OCI-LY7 (cell line): ENCODE results near the gene RAB40C. TPM values are rescaled to one million over a fixed set of nuclear protein-coding genes. Genes with fewer than 3 reads are reported as not detected.

Experiments
- BruUV-seq: library from RNA; stranded (reverse); fragments of 400-500 nt; replicated peaks from 2 replicates; lab custom pipeline; 2021; lab: Mats Ljungman, UMichigan
- CTCF ChIA-PET: fragments of 300-600 bp; sonication (Branson Sonifier 250); formaldehyde crosslinking; loops from one replicate; lab custom pipeline; 2022; ENCODE audit warnings: antibody characterized with exemption; ENCODE audit not compliant: unreplicated experiment; lab: Charles Lee
- POLR2A ChIA-PET: fragments of 300-600 bp; sonication (Branson Sonifier 250); formaldehyde crosslinking; loops from one replicate; lab custom pipeline; 2022; ENCODE audit warnings: antibody characterized with exemption; lab: Charles Lee
- DNase-seq: peaks from one replicate; pipeline ENCODE4 v3.0.0-alpha.2; 2015; ENCODE audit warnings: low spot score
- H2AFZ ChIP-seq: fragments of 200-600 bp; sonication (generic), shearing (Covaris generic); 2 replicates; pipeline ENCODE4 v1.6.1; 2014; ENCODE audit warnings: mild to moderate bottlenecking, antibody characterized with exemption, low read length, moderate library complexity
- H3K27ac ChIP-seq: fragments of 200-600 bp; sonication (generic); 2 replicates; pipeline ENCODE4 v1.5.1; 2014; ENCODE audit warnings: mixed run types, low read depth, mild to moderate bottlenecking, moderate library complexity, low read length, inconsistent platforms; ENCODE audit not compliant: poor library complexity, severe bottlenecking
- H3K36me3 ChIP-seq: fragments of 200-600 bp; sonication (generic); 2 replicates; pipeline ENCODE4 v1.6.1; 2014; ENCODE audit warnings: mild to moderate bottlenecking, antibody characterized with exemption, low read length, moderate library complexity, mixed read lengths; ENCODE audit not compliant: insufficient read depth
- H3K4me1 ChIP-seq: fragments of 200-600 bp; sonication (generic); 2 replicates; pipeline ENCODE4 v1.5.1; 2014; ENCODE audit warnings: mild to moderate bottlenecking, low read length; ENCODE audit not compliant: insufficient read depth, poor library complexity, severe bottlenecking
- H3K4me2 ChIP-seq: fragments of 200-600 bp; sonication (generic); 2 replicates; pipeline ENCODE4 v1.6.1; 2014; ENCODE audit warnings: mild to moderate bottlenecking, low read length
- H3K4me3 ChIP-seq: fragments of 200-600 bp; sonication (generic); 2 replicates; pipeline ENCODE4 v1.5.1; 2014; ENCODE audit warnings: mild to moderate bottlenecking, low read depth, low read length; ENCODE audit not compliant: poor library complexity, severe bottlenecking
- H3K79me2 ChIP-seq: fragments of 200-600 bp; sonication (generic); 2 replicates; pipeline ENCODE4 v1.6.1; 2016; ENCODE audit warnings: low read depth, mild to moderate bottlenecking, low read length, moderate library complexity, mixed read lengths; ENCODE audit not compliant: insufficient read depth
- H3K9me2 ChIP-seq: fragments of 200-600 bp; sonication (generic); 2 replicates; pipeline ENCODE4 v1.6.1; 2016; ENCODE audit warnings: mild to moderate bottlenecking, low read length, mixed read lengths; ENCODE audit not compliant: insufficient read depth
- H3K9me3 ChIP-seq: fragments of 200-600 bp; sonication (generic); 2 replicates; pipeline ENCODE4 v1.6.1; 2014; ENCODE audit warnings: mild to moderate bottlenecking, mixed run types, low read length, mixed read lengths
- H4K20me1 ChIP-seq: fragments of 200-600 bp; sonication (generic); 2 replicates; pipeline ENCODE4 v1.6.1; 2014; ENCODE audit warnings: mild to moderate bottlenecking, antibody characterized with exemption, low read length, moderate library complexity, mixed read lengths; ENCODE audit not compliant: insufficient read depth
- EZH2phosphoT487 ChIP-seq: fragments of 200-600 bp; sonication (generic); IDR thresholded peaks from 2 replicates; pipeline ENCODE4 v1.6.1; 2018; ENCODE audit warnings: low read depth, borderline replicate concordance, mild to moderate bottlenecking, mixed run types, antibody characterized with exemption, low read length, moderate library complexity, mixed read lengths
- intact Hi-C: fragments of 100-400 bp; cut with micrococcal nuclease; formaldehyde crosslinking; loops from one replicate; pipeline ENCODE4 v1.10.0; 2022; ENCODE audit not compliant: unreplicated experiment
- total RNA-seq, 2 experiments: library from RNA; depleted of rRNA in 1 of 2; stranded (reverse); fragments of >200 nt in 1 of 2; shearing (Covaris generic) in 1 of 2; gene quantifications; 2 replicates each; pipeline ENCODE4 v1.2.3, GENCODE V29; 2014 to 2022
- TF ChIP-seq, protein P1 (sequence below): fragments of 200-600 bp; sonication (generic); conservative IDR thresholded peaks from 2 replicates; pipeline ENCODE4 v1.5.1; 2014; ENCODE audit warnings: mild to moderate bottlenecking, antibody characterized with exemption, low read length, moderate library complexity, mixed read lengths

RAB40C gene
- total RNA-seq, 2 experiments from 2014 or later, result 19.3 to 20.9 TPM

DNA sequence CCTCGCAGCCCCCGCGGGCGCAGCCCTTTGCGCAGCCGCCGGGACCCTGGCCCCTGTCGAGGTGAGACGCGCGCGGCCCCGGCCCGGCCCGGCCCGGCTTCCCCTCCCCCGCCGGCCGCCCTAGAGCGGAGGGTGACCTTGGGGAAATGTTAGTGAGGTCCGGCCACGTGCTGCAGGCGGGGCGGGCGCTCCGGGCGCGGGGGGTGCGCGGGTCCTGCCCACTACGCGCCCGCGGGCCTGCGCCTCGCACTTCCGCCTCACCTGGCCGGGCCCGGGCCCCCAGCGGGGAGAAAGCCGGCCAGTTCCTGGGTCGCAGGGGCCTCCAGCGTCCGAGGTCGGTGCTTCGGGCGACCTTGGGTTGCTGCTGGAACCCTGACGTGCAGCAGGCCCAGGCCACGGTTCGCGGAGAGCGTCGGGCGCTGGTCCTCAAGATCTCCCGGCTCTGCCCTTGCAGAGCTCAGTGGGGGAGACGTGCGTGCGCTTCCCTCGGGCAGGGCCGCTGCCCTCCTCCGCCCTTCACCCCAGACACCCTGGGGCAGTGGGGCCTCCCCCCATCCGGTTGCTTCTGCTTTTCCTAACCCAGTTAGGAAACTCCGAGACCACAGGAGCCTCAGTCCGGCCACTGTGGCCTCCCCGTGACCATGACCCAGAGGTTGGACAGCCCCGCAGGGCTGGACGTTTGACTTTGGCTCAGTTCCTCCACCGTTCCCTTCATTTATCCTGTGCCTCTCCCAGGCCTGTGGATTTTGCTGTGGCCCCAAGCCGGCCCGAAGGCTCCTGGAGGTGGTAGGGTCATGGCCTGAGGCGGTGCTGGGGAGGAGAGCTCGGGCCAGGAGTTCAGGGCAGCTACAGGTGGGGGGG is 52.6 kb downstream of the RAB40C start:
- Histone ChIP-seq H3K36me3 (no peaks in the 10 kb centered on the region; the same call in 1 of the 2 replicates), H2AFZ (peak overlapping the region; percentile 74), H4K20me1 (no peaks in the 10 kb centered on the region), H3K79me2 (no peaks in the 10 kb centered on the region; the same call in 1 of the 2 replicates), H3K9me3 (no peaks in the 10 kb centered on the region), H3K4me3 (peak overlapping the region; percentile 78), H3K27ac (peak overlapping the region; percentile 40), H3K9me2 (no peaks in the 10 kb centered on the region), H3K4me1 (peaks cover 45% of the 10 kb centered on the region), H3K4me2 (peak overlapping the region; percentile 89)
- peak; percentile 60 for DNase-seq
- CTCF ChIA-PET, result no interaction called here
- no peak for TF ChIP-seq EZH2phosphoT487
- TF ChIP-seq, protein P1, sequence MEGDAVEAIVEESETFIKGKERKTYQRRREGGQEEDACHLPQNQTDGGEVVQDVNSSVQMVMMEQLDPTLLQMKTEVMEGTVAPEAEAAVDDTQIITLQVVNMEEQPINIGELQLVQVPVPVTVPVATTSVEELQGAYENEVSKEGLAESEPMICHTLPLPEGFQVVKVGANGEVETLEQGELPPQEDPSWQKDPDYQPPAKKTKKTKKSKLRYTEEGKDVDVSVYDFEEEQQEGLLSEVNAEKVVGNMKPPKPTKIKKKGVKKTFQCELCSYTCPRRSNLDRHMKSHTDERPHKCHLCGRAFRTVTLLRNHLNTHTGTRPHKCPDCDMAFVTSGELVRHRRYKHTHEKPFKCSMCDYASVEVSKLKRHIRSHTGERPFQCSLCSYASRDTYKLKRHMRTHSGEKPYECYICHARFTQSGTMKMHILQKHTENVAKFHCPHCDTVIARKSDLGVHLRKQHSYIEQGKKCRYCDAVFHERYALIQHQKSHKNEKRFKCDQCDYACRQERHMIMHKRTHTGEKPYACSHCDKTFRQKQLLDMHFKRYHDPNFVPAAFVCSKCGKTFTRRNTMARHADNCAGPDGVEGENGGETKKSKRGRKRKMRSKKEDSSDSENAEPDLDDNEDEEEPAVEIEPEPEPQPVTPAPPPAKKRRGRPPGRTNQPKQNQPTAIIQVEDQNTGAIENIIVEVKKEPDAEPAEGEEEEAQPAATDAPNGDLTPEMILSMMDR, result no peak
- POLR2A ChIA-PET, result no interaction called here
- BruUV-seq, result no TSS peak
- intact Hi-C loops, result no loop called here

DNA sequence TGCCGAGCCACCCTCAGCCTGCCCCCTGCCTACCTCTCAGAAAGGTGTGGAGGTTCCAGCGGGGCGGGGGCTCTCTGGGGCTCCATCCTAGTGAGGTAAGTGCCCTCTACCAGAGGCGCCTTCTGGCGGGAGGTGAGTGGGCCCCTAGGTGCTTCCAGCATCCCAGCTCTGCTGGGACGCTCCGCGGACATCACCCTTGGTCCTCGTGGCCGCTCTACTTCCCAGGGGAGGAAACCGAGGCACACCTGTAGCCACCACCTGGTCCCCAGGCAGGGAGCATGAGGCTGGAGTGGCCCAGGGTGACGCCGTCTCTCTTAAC is 53.1 kb downstream of the RAB40C start:
- H3K4me3 ChIP-seq, result peak overlapping the region; percentile 78
- TF ChIP-seq EZH2phosphoT487, result no peak
- TF ChIP-seq, protein P1, result no peak
- POLR2A ChIA-PET, result no interaction called here

DNA sequence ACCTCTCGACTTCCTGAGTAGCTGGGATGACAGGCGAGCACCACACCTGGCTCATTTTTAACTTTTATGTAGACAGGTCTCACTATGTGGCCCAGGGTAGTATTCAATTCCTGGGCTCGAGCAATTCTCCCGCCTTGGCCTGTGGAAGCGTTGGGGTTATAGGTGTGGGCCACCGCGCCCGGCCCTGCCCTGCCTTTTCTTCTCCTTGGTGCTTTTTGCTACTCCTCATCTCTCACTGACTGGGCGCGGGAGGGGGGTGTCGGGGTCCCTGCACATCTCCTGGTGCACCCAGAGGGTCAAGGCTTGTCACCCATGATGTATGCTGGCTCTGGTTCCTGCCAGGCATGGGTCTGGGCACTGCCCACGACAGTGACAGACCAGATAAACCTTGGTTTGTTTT is 54.7 kb downstream of the RAB40C start:
- H3K4me1 ChIP-seq, result peaks cover 35% of the 10 kb centered on the region
- no peak for DNase-seq
- H3K4me3 ChIP-seq, result no peak overlapping the region
- TF ChIP-seq, protein P1, result no peak
- TF ChIP-seq EZH2phosphoT487, result no peak
- H2AFZ ChIP-seq, result no peak overlapping the region
- no peaks in the 10 kb centered on the region; the same call in 1 of the 2 replicates for H3K36me3 ChIP-seq
- no peak overlapping the region for H3K4me2 ChIP-seq
- H3K27ac ChIP-seq, result no peak overlapping the region
- no peaks in the 10 kb centered on the region for H4K20me1 ChIP-seq
- BruUV-seq, result no TSS peak
- H3K9me3 ChIP-seq, result no peaks in the 10 kb centered on the region
- CTCF ChIA-PET, result no interaction called here
- no peaks in the 10 kb centered on the region; the same call in 1 of the 2 replicates for H3K79me2 ChIP-seq
- POLR2A ChIA-PET, result no interaction called here
- intact Hi-C loops, result no loop called here
- H3K9me2 ChIP-seq, result no peaks in the 10 kb centered on the region

More for the DNA sequence above, 53.1 kb downstream of the RAB40C start:
- CTCF ChIA-PET, result no interaction called here
- Histone ChIP-seq H3K27ac (peak overlapping the region; percentile 40), H3K36me3 (no peaks in the 10 kb centered on the region; the same call in 1 of the 2 replicates), H2AFZ (no peak overlapping the region), H3K4me1 (peaks cover 44% of the 10 kb centered on the region), H3K4me2 (peak overlapping the region; percentile 89), H4K20me1 (no peaks in the 10 kb centered on the region), H3K9me2 (no peaks in the 10 kb centered on the region), H3K79me2 (no peaks in the 10 kb centered on the region; the same call in 1 of the 2 replicates), H3K9me3 (no peaks in the 10 kb centered on the region)
- BruUV-seq, result no TSS peak
- no peak for DNase-seq
- intact Hi-C loops, result no loop called here
